PC-9 (cell line): ENCODE measurements around the gene SEPTIN14.
"Not testable (repeated sequence)": the region's sequence is repeated elsewhere in the genome, so short reads cannot be mapped to it uniquely, and the experiment has no call there.

Source experiments
- EZH2 ChIP-seq: fragments of 200-600 bp; sonication (generic); IDR thresholded peaks from 2 replicates; pipeline ENCODE4 v1.8.0; 2017; ENCODE audit warnings: antibody characterized with exemption, low read depth
- TF ChIP-seq, protein P1 (sequence below): fragments of 200-600 bp; sonication (generic); conservative IDR thresholded peaks from 2 replicates; pipeline ENCODE4 v1.6.1; 2017; ENCODE audit warnings: mixed run types, antibody characterized with exemption, mild to moderate bottlenecking, moderate library complexity

DNA sequence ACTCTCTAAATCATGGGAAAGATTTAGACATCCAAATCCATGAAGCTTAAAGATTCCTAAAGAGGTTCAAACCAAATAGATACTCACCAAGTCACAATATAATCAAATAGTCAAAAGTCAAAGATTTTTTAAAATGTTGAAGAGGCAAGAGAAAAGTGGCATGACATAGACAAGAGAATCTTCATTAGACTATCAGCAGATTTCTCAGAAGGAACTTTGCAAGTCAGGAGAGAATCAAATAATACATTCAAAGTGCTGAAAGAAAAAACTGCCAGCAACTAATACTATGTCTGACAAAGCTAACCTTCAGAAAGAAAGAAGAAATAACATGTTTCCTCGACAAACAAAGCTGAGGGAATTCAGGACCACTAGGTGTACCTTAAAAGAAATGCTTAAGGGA lies 65.3 kb downstream of the SEPTIN14 start:
- TF ChIP-seq, protein P1, sequence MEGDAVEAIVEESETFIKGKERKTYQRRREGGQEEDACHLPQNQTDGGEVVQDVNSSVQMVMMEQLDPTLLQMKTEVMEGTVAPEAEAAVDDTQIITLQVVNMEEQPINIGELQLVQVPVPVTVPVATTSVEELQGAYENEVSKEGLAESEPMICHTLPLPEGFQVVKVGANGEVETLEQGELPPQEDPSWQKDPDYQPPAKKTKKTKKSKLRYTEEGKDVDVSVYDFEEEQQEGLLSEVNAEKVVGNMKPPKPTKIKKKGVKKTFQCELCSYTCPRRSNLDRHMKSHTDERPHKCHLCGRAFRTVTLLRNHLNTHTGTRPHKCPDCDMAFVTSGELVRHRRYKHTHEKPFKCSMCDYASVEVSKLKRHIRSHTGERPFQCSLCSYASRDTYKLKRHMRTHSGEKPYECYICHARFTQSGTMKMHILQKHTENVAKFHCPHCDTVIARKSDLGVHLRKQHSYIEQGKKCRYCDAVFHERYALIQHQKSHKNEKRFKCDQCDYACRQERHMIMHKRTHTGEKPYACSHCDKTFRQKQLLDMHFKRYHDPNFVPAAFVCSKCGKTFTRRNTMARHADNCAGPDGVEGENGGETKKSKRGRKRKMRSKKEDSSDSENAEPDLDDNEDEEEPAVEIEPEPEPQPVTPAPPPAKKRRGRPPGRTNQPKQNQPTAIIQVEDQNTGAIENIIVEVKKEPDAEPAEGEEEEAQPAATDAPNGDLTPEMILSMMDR = not testable (repeated sequence)
- not testable (repeated sequence) for TF ChIP-seq EZH2
